Epithelial cell of prostate (primary cell): Measurements from ENCODE around the gene OPCML.

Source experiments
- DNase-seq: peaks from one replicate; pipeline ENCODE4 v3.0.0-alpha.2; 2011; ENCODE audit warnings: low read depth, low spot score
- H3K27ac ChIP-seq: fragments of 450-650 bp; 2 replicates; pipeline ENCODE4 v1.5.1; 2017; ENCODE audit warnings: mild to moderate bottlenecking

The OPCML gene

GRCh38 chr11:132977746-132978145 lies 554.6 kb downstream of the OPCML start:
- DNase-seq = no peak
- H3K27ac ChIP-seq = no peak overlapping the region

DNA sequence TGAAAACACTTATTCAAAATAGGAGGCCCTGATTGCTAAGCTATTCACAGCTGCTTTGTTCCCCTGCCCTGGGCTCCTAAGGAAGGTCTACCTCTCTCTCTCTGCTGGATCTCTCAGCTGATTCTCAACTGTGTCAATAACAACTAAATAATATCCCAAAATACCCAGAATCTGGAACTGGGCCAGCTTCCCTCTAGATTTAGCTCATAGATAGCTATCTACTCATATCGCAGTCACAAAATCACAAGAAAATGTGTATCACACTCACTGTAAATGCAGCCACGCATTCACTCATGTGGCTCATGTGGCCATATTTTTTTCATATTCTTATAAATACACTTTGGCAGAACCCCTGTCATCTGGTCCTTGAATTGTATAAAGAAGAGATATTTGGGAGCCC lies 555.1 kb downstream of the OPCML start:
- DNase-seq = no peak
- no peak overlapping the region for H3K27ac ChIP-seq

- DNase-seq = no peak
- H3K27ac ChIP-seq = no peak overlapping the region
Observed at GRCh38 chr11:132976115-132976514, 556.2 kb downstream of the OPCML start.

GRCh38 chr11:132973686-132974085 lies 558.6 kb downstream of the OPCML start:
- no peak for DNase-seq
- H3K27ac ChIP-seq = no peak overlapping the region

DNA sequence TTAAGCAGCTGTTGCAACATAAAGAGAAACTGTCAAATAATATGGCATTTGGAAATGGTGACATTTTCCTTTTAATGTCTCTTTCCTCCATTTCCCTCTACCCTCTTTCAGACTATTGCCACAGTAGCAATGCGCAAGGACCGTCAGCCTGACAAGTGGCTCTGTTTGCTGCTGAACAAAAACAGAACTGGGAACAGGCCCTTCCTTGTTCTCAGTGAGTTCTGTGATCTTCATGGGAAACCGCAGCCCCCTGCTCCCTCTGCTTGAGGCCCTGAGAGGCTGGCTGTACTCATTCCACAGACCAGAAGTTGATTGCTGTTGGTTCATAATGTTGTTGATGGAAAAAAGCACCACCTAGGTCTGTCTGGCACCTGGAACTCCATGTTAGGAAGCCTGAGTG lies 559.7 kb downstream of the OPCML start:
- no peak for DNase-seq
- no peak overlapping the region for H3K27ac ChIP-seq

DNA sequence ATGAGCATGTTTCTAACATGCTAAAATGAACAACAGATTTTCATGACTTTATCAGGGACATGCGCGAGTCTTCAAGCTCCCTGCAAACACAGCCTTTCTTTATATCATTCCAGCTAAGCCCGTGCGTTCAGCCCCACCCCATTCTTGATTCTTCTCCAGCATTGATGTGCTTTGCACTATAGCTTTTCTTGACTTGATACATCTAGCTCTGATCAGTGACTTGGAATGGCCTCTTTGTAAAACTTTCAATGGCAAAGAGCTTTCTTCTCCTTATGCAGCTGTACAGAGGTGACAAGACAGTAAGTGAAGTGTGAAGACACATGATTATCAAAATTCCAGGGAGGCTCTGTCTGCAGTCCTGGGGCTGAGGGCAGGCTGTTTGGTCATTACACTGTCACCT lies 561.0 kb downstream of the OPCML start:
- DNase-seq = no peak
- H3K27ac ChIP-seq = no peak overlapping the region

GRCh38 chr11:132969892-132970291 lies 562.4 kb downstream of the OPCML start:
- H3K27ac ChIP-seq = no peak overlapping the region

GRCh38 chr11:132962041-132962440 lies 570.3 kb downstream of the OPCML start:
- DNase-seq = no peak
- no peak overlapping the region for H3K27ac ChIP-seq

More at GRCh38 chr11:132969892-132970291, 562.4 kb downstream of the OPCML start:
- no peak for DNase-seq

GRCh38 chr11:132961453-132961852 lies 570.8 kb downstream of the OPCML start:
- no peak overlapping the region for H3K27ac ChIP-seq
- no peak for DNase-seq

DNA sequence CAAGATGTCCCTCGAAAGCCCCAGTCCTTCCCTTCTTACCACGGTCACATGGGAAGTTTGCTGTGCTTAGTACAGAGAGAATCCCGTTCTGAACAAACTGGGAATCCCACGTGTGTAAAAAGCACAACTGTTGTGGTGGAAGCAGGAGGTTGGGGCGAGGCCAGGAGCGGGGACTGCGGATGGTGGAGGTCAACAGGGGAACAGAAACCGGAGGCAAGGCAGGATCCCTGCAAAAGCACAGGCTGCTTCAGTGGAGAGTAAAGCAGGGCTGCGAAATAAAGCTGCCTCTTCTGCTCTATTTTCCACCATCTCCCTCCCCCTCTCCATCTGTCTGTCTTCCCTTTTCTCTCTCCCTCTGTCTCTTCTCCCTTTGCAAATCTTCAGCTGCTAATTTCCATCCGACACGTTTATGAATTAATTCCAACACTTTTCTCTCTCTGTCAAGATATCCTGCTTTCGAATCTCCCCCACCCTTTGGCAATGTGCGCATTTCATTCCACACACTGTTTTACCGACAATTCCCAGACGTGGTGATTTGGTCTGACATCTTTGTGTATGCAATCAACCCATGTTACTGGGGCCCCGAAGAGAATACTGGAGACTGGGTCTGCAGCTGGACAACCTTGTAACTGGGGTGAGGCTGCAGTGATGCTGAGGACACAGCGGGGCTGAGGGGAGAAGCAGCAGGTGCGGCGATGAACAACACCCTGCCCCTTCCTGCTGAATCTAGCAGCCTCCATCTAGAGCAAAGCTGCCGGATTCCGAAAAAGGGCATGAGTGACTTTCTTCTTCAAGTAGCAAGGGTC lies 571.8 kb downstream of the OPCML start:
- no peak overlapping the region for H3K27ac ChIP-seq
- no peak for DNase-seq

DNA sequence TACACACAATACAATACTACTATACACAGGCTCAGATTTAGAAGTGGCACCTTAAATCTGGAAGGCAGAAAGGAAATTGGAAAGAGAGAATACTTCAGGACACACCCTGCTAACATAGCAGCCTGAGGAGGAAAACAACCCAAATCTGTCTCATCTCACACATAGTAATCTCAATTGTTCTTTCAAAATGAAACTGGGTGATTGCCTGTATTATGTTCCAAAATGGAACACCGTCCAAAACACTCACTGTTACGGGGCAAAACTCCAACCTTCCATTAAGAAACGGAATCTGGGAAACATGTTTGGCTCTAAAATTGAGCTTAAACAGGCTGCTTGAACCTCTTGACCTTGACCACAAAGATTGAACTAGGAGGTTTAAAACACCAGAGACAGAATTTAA lies 572.6 kb downstream of the OPCML start:
- no peak overlapping the region for H3K27ac ChIP-seq
- DNase-seq = no peak

DNA sequence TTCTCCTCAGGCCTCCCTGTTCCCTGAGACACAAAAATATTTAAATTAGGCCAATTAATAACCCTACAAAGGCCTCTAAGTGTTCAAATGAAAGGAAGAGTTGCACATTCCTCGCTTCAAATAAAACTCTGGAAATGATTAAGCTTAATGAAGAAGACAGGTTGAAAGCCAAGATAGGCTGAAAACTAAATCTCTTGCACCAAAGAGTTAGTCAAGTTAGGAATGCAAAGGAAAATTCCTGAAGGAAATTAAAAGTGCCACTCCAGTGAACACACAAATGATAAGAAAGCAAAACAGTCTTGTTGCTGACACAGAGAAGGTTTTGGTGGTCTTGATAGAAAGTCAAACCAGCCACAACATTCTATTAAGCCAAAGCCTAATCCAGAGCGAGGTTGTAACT lies 574.4 kb downstream of the OPCML start:
- H3K27ac ChIP-seq = no peak overlapping the region
- DNase-seq = no peak

GRCh38 chr11:132948252-132948651 lies 584.0 kb downstream of the OPCML start:
- DNase-seq = no peak
- no peak overlapping the region for H3K27ac ChIP-seq

DNA sequence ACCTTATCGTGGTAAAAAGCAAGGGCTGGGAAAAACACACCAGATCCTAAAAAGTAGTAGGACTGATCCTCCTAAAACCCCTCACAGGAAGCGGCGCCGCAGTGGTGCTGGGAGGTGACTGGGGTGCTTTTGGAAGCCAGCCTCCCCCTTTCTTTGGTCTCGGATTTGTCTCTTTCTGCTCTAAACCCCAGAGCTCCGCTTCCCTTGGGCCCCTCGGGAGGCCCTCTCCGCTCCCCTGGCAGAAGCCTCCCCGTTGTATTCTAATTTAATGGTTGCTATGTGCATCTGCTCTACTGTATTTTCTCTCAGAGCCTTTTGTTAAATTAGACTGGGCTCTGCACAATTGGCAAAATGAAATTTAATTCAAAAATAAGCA lies 587.7 kb downstream of the OPCML start:
- DNase-seq = no peak
- H3K27ac ChIP-seq = no peak overlapping the region

GRCh38 chr11:132943706-132944568 lies 588.4 kb downstream of the OPCML start:
- DNase-seq = no peak
- H3K27ac ChIP-seq = no peak overlapping the region

DNA sequence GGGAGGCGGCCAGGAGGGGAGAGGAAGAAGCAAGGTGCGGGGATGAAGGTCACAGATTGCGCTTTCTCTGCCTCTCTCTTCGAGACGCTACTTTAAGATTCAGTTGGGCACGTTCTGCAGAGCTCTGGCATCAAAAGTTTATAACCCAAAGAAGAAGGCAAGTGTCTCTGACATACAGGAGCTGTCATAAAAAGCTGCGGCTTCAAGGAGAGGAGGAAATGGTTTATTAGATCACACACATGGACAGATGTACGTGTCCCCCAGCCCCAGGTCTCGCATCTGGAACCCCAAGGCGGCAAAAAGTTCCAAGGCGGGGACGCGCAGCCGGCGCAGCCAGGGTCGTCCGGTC lies 589.0 kb downstream of the OPCML start:
- no peak for DNase-seq
- H3K27ac ChIP-seq = no peak overlapping the region

GRCh38 chr11:132942611-132943356 lies 589.5 kb downstream of the OPCML start:
- no peak for DNase-seq
- no peak overlapping the region for H3K27ac ChIP-seq

DNA sequence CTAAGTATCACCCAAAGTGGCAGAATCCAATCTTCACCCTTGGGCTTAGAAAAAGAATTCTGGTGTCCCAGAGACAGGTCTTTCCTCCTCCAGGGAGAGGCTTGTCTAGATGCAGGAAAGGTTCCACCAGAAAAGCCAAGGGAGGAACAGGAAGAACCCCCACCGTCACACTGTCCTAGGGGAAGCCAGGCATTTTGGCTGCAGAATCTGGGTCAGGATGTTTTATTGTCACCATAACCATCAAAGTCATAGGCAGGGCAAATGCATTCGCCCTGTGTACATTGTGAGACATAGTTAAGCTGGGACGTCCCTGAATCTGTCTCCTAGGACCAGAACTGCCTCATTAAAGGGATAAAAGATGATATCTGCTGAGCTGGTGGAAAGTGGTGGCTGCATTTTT lies 590.5 kb downstream of the OPCML start:
- no peak overlapping the region for H3K27ac ChIP-seq
- DNase-seq = no peak

DNA sequence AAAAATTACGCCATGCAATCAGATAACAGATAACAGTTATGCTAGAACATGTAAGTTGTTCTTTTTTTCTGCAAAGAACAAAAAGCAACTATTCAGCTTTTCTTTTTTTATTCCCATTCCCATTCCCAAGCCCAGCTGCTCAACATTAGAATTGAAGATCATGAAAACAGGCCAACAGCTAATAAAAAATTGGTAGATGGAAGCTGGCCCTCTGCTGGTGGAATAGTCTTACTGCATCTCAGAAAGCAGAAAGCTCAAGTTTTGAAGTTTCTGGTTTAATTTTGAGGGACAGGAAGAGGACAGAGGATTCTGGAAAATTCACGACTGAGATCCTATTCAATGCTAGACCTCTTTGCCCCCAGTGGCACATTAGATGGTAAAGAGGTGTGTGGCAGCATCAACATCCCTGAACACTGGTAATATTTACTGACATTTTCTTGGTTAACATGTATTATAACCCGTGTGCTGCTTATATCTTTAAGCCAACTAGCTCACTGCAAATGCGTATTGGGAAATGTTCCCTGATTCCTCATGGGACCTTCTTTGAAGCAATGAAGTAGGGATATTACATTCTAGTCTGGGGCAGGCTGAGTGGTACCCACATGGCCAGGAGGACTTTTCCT lies 591.2 kb downstream of the OPCML start:
- H3K27ac ChIP-seq = no peak overlapping the region
- no peak for DNase-seq

GRCh38 chr11:132937016-132937415 lies 595.3 kb downstream of the OPCML start:
- no peak for DNase-seq
- no peak overlapping the region for H3K27ac ChIP-seq
